Measurements from ENCODE around the gene LCNL1. TPM values are rescaled to one million over a fixed set of nuclear protein-coding genes. Genes with fewer than 3 reads are reported as not detected.

Gene LCNL1
- total and polyA plus RNA-seq, 2 of the 13 experiments (the other 11 are each of a cell fraction or from before 2014, with no cell fraction given), result not detected

DNA sequence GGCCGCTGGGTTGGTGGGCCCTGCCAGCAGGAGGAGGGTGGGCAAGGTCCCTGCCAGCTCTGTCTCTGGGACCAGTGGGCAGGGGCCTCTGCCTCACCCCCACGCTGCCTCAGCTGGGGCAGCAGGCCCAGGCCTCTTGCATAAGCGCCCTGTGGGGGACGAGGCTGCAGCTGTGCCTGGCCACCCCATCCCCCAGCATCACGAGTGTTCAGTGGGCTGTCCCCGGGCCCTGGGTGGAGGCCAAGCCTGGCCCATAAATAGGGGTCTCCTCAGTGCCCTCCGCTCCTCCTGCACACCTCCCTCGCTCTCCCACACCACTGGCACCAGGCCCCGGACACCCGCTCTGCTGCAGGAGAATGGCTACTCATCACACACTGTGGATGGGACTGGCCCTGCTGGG, 5.6 kb upstream of the LCNL1 start, which contains the start of gene PTGDS (continued):
- TF ChIP-seq ZNF329 (CRISPR knock-in tag; IDR thresholded peaks at IDR 0.05; ENCODE audit: low read depth), result no peak

GRCh38 chr9:136977649-136978072, 5.1 kb upstream of the LCNL1 start:
- H4K20me1 ChIP-seq (ENCODE audit: insufficient read depth, low read length), result no peaks in the 10 kb centered on the region
- ChIA-PET CTCF (ENCODE audit: low intra/inter-chr PET ratio, low total read pairs) (no interaction called here), POLR2A (interaction anchor here (0.8 to 2.3 kb wide), 4 partner anchors 14 to 32 kb away, joined by 3 to 13 read pairs (median 4); partner anchors contain the start of gene PAXX)
- H3K4me2 ChIP-seq (ENCODE audit: low read depth, low read length), result peak overlapping the region; percentile 23; the same call in 1 of the 2 replicates
- no peak for ATAC-seq
- peaks cover 47% of the 10 kb centered on the region for H3K4me1 ChIP-seq (ENCODE audit: insufficient read depth, low read length)
- no peak overlapping the region; a peak in 1 of 6 replicates for H3K4me3 ChIP-seq (replicated peaks in 1 of 3; ENCODE audit: insufficient read depth in 1 of 3, low read depth in 2 of 3, low read length in 3 of 3)
- WGBS (ENCODE audit: low lambda C conversion rate), result 71% methylated on average over 8 of the region's 33 CpGs
- DNase-seq (ENCODE audit: low spot score), result no peak
- no peaks in the 10 kb centered on the region for H3K9me3 ChIP-seq (ENCODE audit: low read length)
- BruUV-seq (replicated peaks), result no TSS peak
- H3K79me2 ChIP-seq (ENCODE audit: insufficient read depth, low read length), result no peaks in the 10 kb centered on the region
- H3K36me3 ChIP-seq (replicated peaks in 1 of 2; ENCODE audit: control insufficient read depth in 1 of 2, insufficient read depth in 2 of 2, low read length in 2 of 2), result no peaks in the 10 kb centered on the region
- intact Hi-C loops (cut with micrococcal nuclease; ENCODE audit: unreplicated experiment) (no loop called here), in situ Hi-C loops (cut with HindIII; ENCODE audit: extremely low pct_ligation_motif_present, low pct_unique_long_range_greater_than_20kb) (no loop called here)
- H3K27ac ChIP-seq (ENCODE audit: extremely low read length, insufficient read depth, low read length), result no peak overlapping the region
- TF ChIP-seq PHF20 (CRISPR knock-in tag; IDR thresholded peaks at IDR 0.05), result no peak
- TF ChIP-seq PATZ1 (CRISPR knock-in tag; IDR thresholded peaks at IDR 0.05), result no peak
- no peak for TF ChIP-seq ZNF431 (CRISPR knock-in tag; IDR thresholded peaks at IDR 0.05; ENCODE audit: borderline replicate concordance, low read depth)
- TF ChIP-seq DPF2 (CRISPR knock-in tag; IDR thresholded peaks at IDR 0.05; ENCODE audit: borderline replicate concordance, low read depth), result no peak
- no peak for TF ChIP-seq ZBTB33 (CRISPR knock-in tag; IDR thresholded peaks at IDR 0.05)
- TF ChIP-seq NCOR1 (IDR thresholded peaks at IDR 0.05; ENCODE audit: borderline replicate concordance, low read length), result no peak
- TF ChIP-seq HOMEZ (CRISPR knock-in tag; IDR thresholded peaks at IDR 0.05; ENCODE audit: low read depth), result no peak
- no peak for TF ChIP-seq ZNF724P (CRISPR knock-in tag; IDR thresholded peaks at IDR 0.05; ENCODE audit: borderline replicate concordance)
- H3K9ac ChIP-seq (ENCODE audit: insufficient read depth, low read depth, low read length), result no peak overlapping the region
- peaks cover 11 to 60% of the 10 kb centered on the region in 2 experiments for H3K27me3 ChIP-seq (ENCODE audit: control insufficient read depth in 1 of 2, insufficient read depth in 2 of 2, low read length in 2 of 2)
- FAIRE-seq, result no peak
- H2AFZ ChIP-seq (ENCODE audit: low read length), result no peak overlapping the region
